WERI-Rb-1 (cell line): ENCODE measurements around the gene COL17A1.

Experiments used
- DNase-seq: peaks from one replicate; pipeline ENCODE4 v3.0.0-alpha.2; 2020
- H3K27ac ChIP-seq: fragments of 250-450 bp; sonication (Bioruptor Pico); 2 replicates; pipeline ENCODE4 v1.5.1; 2020; ENCODE audit warnings: mild to moderate bottlenecking, moderate library complexity
- H3K27me3 ChIP-seq: fragments of 250-450 bp; sonication (Bioruptor Pico); 2 replicates; pipeline ENCODE4 v1.5.1; 2021; ENCODE audit warnings: mild to moderate bottlenecking, low read depth, moderate library complexity; ENCODE audit not compliant: insufficient read depth, severe bottlenecking
- H3K36me3 ChIP-seq: fragments of 250-450 bp; sonication (Bioruptor Pico); 2 replicates; pipeline ENCODE4 v1.5.1; 2020; ENCODE audit warnings: mild to moderate bottlenecking, moderate library complexity
- H3K4me3 ChIP-seq: 2 replicates; pipeline ENCODE4 v1.5.1; 2011; ENCODE audit warnings: low read depth, mild to moderate bottlenecking, control low read depth, low read length
- H3K9me3 ChIP-seq: fragments of 250-450 bp; sonication (Bioruptor Pico); 2 replicates; pipeline ENCODE4 v1.5.1; 2021; ENCODE audit warnings: mild to moderate bottlenecking, moderate library complexity; ENCODE audit not compliant: severe bottlenecking
- TF ChIP-seq, protein P1 (sequence below): IDR thresholded peaks from 2 replicates; pipeline ENCODE4 v1.5.1; 2011; ENCODE audit warnings: low read depth, mild to moderate bottlenecking, control low read depth, inconsistent platforms, low read length

Gene COL17A1

DNA sequence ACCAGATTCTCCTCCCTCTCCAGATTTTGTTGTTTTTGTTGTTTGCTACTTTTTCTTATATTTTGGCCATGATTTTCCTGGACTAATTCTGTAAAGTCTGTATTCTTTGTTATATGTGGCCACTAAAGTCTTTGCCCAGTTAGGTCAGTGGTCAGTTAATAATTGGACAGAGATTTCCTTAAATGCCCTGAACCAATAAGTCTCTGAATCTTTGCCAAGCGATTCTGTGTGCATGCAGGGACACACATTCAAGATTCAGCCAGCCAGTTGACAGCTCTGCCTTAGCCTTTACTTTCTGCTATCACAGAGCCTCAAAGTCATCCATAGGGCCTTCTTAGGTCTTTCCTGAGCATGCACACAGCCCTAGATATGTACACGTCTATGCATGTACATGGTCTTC, 11.0 kb upstream of the COL17A1 start:
- TF ChIP-seq, protein P1, sequence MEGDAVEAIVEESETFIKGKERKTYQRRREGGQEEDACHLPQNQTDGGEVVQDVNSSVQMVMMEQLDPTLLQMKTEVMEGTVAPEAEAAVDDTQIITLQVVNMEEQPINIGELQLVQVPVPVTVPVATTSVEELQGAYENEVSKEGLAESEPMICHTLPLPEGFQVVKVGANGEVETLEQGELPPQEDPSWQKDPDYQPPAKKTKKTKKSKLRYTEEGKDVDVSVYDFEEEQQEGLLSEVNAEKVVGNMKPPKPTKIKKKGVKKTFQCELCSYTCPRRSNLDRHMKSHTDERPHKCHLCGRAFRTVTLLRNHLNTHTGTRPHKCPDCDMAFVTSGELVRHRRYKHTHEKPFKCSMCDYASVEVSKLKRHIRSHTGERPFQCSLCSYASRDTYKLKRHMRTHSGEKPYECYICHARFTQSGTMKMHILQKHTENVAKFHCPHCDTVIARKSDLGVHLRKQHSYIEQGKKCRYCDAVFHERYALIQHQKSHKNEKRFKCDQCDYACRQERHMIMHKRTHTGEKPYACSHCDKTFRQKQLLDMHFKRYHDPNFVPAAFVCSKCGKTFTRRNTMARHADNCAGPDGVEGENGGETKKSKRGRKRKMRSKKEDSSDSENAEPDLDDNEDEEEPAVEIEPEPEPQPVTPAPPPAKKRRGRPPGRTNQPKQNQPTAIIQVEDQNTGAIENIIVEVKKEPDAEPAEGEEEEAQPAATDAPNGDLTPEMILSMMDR: no peak
- no peak overlapping the region for H3K27ac ChIP-seq
- no peaks in the 10 kb centered on the region for H3K27me3 ChIP-seq
- DNase-seq: no peak
- H3K36me3 ChIP-seq: no peaks in the 10 kb centered on the region
- H3K9me3 ChIP-seq: no peaks in the 10 kb centered on the region
- no peak overlapping the region for H3K4me3 ChIP-seq

DNA sequence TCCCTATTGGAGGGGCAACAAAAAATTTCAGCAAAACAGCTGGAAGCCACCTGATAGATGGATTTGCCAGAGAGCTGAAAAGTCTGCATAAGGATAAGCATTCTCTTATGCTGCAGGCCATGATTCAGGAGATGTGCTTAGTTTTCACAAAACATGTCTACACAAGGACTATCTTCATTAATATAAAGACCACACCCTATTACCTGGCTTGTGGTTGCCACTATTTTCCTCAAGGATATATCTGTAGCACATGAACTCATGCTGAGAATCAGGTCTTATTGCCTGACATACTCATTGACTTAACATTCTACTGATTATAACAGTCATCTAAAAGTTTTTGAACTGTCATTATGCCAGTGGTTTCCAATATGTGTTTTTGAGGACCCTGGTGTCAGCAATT, 7.1 kb upstream of the COL17A1 start:
- TF ChIP-seq, protein P1: no peak
- DNase-seq: no peak
- Histone ChIP-seq H3K27ac (no peak overlapping the region), H3K27me3 (no peaks in the 10 kb centered on the region), H3K9me3 (no peaks in the 10 kb centered on the region), H3K36me3 (no peaks in the 10 kb centered on the region), H3K4me3 (no peak overlapping the region)

DNA sequence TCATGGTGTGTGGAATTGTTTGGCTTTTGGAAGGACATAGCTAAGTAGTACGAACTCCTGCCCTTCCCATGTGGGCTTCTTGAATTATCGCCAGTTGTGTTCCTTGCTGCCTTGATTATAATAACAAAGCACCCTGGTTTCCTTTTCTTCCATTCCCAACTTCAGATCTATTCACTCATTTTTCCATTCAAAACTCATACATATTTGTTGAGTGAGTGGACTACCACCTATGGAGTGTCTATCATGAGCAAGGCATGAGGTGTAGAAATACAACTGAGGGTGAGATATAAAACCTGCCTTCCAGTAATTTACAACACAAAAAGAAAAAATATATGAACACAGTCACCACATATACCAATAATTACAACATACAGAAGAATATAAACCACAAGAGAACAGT, 4.9 kb upstream of the COL17A1 start:
- Histone ChIP-seq H3K9me3 (no peaks in the 10 kb centered on the region), H3K36me3 (no peaks in the 10 kb centered on the region), H3K27ac (no peak overlapping the region), H3K4me3 (no peak overlapping the region), H3K27me3 (no peaks in the 10 kb centered on the region)
- TF ChIP-seq, protein P1: no peak
- DNase-seq: no peak

DNA sequence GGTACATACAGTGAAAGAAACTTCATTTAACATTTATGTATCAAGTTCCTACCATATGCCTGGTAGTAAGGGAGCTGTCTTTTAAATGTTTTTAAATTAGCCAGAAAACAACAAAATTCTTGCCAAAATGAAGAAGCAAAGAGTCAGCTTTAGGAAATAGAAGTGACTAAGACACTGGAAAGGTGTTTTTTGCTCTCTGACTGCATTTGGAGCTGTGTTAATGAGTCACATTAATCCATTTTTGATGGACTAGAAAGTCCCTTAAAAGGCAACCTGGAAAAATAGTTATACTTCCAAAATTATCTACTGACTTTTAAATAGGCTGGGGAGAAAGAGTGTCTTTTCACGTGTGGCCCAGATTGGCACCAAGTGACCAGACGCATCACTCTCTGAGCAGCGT, 3.9 kb upstream of the COL17A1 start:
- no peaks in the 10 kb centered on the region for H3K9me3 ChIP-seq
- H3K4me3 ChIP-seq: no peak overlapping the region
- no peaks in the 10 kb centered on the region for H3K36me3 ChIP-seq
- H3K27me3 ChIP-seq: no peaks in the 10 kb centered on the region
- TF ChIP-seq, protein P1: no peak
- DNase-seq: no peak
- no peak overlapping the region for H3K27ac ChIP-seq

DNA sequence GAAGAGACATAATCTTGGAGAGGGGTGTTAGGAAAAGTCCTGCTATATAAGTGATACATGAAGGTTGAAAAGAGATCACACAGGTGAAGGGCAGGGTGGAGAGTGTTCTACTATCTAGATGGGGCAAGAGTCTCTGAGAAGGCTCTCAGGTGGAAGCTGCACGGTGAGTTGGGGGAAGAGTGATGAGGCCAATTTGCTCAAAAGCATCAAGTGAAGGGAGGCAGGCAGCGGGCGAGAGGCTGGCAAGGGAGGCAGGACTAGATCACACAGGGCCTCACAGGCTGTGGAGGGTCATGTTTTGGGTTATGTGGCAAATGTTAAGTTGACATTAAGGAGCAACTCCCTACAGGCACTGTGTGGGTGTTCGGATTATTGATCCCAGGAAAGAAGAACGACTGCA, 2.6 kb upstream of the COL17A1 start:
- Histone ChIP-seq H3K9me3 (no peaks in the 10 kb centered on the region), H3K4me3 (no peak overlapping the region), H3K36me3 (no peaks in the 10 kb centered on the region), H3K27ac (no peak overlapping the region), H3K27me3 (no peaks in the 10 kb centered on the region)
- no peak for DNase-seq
- TF ChIP-seq, protein P1: no peak

DNA sequence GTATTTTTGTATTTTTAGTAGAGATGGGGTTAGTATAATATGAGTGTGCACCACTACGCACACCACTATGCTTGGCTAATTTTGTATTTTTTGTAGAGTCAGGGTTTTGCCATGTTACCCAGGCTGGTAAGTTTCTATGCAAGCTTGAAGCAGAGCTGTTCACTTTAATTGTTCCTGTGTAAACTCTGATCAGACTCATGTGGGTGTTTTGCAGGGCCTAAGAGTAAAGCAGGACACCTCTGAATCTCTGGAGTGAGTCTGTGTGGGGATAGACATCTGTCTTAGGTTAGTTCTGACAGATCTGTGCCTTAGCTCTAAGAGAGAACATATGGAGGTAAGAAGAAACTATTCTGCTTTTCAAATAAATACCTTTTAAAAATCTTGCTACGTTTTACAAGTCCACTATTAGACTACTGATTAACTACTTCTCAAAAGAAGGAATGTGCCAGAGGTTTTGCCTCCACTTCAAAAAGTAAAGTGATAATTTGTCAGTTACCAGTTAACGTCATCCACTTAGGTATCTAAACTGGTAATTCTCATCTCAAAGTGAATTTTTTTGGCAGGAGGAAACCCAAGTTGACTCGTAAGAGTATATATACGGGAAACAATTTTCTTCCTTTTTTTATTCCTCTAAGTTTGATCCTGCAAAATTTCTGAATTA, 1.1 kb downstream of the COL17A1 start:
- no peak for DNase-seq
- Histone ChIP-seq H3K27ac (no peak overlapping the region), H3K4me3 (no peak overlapping the region), H3K27me3 (no peaks in the 10 kb centered on the region), H3K36me3 (no peaks in the 10 kb centered on the region), H3K9me3 (no peaks in the 10 kb centered on the region)
- TF ChIP-seq, protein P1: no peak
